Esophagus (tissue), 2 donors: ENCODE results near the gene ITLN1. TPM values are rescaled to one million over a fixed set of nuclear protein-coding genes. Genes with fewer than 3 reads are reported as not detected.

Source experiments
- H3K27ac ChIP-seq, 2 donors: one replicate each; pipeline ENCODE4 v1.5.1; 2013; ENCODE audit warnings: low read depth in 2 of 2, mild to moderate bottlenecking in 2 of 2, inconsistent platforms in 1 of 2, low read length in 1 of 2, moderate library complexity in 1 of 2
- H3K27me3 ChIP-seq, 2 donors: one replicate each; pipeline ENCODE4 v1.6.1; 2013; ENCODE audit warnings: low read length in 2 of 2, control low read depth in 1 of 2, mild to moderate bottlenecking in 1 of 2; ENCODE audit not compliant: insufficient read depth in 2 of 2, control insufficient read depth in 1 of 2
- H3K36me3 ChIP-seq, 2 donors: one replicate each; pipeline ENCODE4 v1.6.1; 2013; ENCODE audit warnings: low read length in 1 of 2; ENCODE audit not compliant: control insufficient read depth in 2 of 2, insufficient read depth in 2 of 2
- H3K4me1 ChIP-seq, 2 donors: one replicate each; pipeline ENCODE4 v1.6.1; 2013; ENCODE audit warnings: low read length in 1 of 2; ENCODE audit not compliant: control insufficient read depth in 2 of 2, insufficient read depth in 2 of 2
- H3K4me3 ChIP-seq, 2 donors: one replicate each; pipeline ENCODE4 v1.5.1; 2013; ENCODE audit warnings: low read length in 2 of 2, mild to moderate bottlenecking in 2 of 2, low read depth in 1 of 2, moderate library complexity in 1 of 2
- H3K9me3 ChIP-seq, 2 donors: one replicate each; pipeline ENCODE4 v1.6.1; 2013; ENCODE audit warnings: mild to moderate bottlenecking in 2 of 2, low read depth in 1 of 2, low read length in 1 of 2, moderate library complexity in 1 of 2; ENCODE audit not compliant: control insufficient read depth in 2 of 2, insufficient read depth in 1 of 2
- WGBS, 2 donors: extraction: QIAGEN DNeasy Blood & Tissue Kit; methylation state at CpG; one replicate each; pipeline ENCODE4 v1.1.7; 2013; 5-methylcytosine and 5-hydroxymethylcytosine counted together
- polyA plus RNA-seq, 2 donors: library from polyadenylated mRNA; stranded (reverse); fragments of 200-250 nt; gene quantifications; one replicate each; pipeline ENCODE4 v1.2.3, GENCODE V29; 2013
- donor health status: healthy with polysubstance abuse.
- donor health status: Bipolar disorder and iron deficiency.

Gene ITLN1
- polyA plus RNA-seq, 2 donors = 0.04 to 0.20 TPM

GRCh38 chr1:160850541-160850940, 34.4 kb downstream of the ITLN1 start:
- Histone ChIP-seq H3K9me3 (no peaks in the 10 kb centered on the region), H3K27me3 (no peaks in the 10 kb centered on the region), H3K4me1 (no peaks in the 10 kb centered on the region), H3K27ac (no peak overlapping the region), H3K4me3 (no peak overlapping the region), H3K36me3 (no peaks in the 10 kb centered on the region)
- WGBS, 2 donors = 71 to 79% methylated on average over 5 of the region's 5 CpGs

GRCh38 chr1:160846281-160846680, 38.7 kb downstream of the ITLN1 start:
- Histone ChIP-seq H3K4me1 (no peaks in the 10 kb centered on the region), H3K27ac (no peak overlapping the region), H3K27me3 (no peaks in the 10 kb centered on the region), H3K4me3 (no peak overlapping the region), H3K9me3 (no peaks in the 10 kb centered on the region), H3K36me3 (no peaks in the 10 kb centered on the region)
- 90 to 92% methylated on average over 12 of the region's 12 CpGs for WGBS, 2 donors

GRCh38 chr1:160844447-160845232, 40.3 kb downstream of the ITLN1 start:
- 84 to 86% methylated on average over 12 of the region's 12 CpGs for WGBS, 2 donors
- Histone ChIP-seq H3K4me1 (no peaks in the 10 kb centered on the region), H3K27ac (no peak overlapping the region), H3K4me3 (no peak overlapping the region), H3K36me3 (no peaks in the 10 kb centered on the region), H3K9me3 (no peaks in the 10 kb centered on the region), H3K27me3 (no peaks in the 10 kb centered on the region)

GRCh38 chr1:160841079-160841478, 43.9 kb downstream of the ITLN1 start:
- 90 to 91% methylated on average over 4 of the region's 4 CpGs for WGBS, 2 donors
- no peaks in the 10 kb centered on the region for H3K36me3 ChIP-seq
- H3K4me3 ChIP-seq = no peak overlapping the region
- H3K27ac ChIP-seq = no peak overlapping the region
- H3K4me1 ChIP-seq = no peaks in the 10 kb centered on the region
- no peaks in the 10 kb centered on the region for H3K9me3 ChIP-seq
- H3K27me3 ChIP-seq = no peaks in the 10 kb centered on the region

- no peaks in the 10 kb centered on the region for H3K36me3 ChIP-seq
- WGBS, 2 donors = 81 to 86% methylated on average over 2 of the region's 2 CpGs
Observed at GRCh38 chr1:160839746-160840145, 45.2 kb downstream of the ITLN1 start.

GRCh38 chr1:160838888-160839287, 46.1 kb downstream of the ITLN1 start:
- no peak overlapping the region for H3K27ac ChIP-seq
- WGBS, 2 donors = 80 to 88% methylated on average over 7 of the region's 7 CpGs

More at GRCh38 chr1:160839746-160840145, 45.2 kb downstream of the ITLN1 start:
- Histone ChIP-seq H3K9me3 (no peaks in the 10 kb centered on the region), H3K27me3 (no peaks in the 10 kb centered on the region), H3K27ac (no peak overlapping the region), H3K4me1 (no peaks in the 10 kb centered on the region), H3K4me3 (no peak overlapping the region)

GRCh38 chr1:160837558-160838205, 47.3 kb downstream of the ITLN1 start:
- Histone ChIP-seq H3K27me3 (no peaks in the 10 kb centered on the region), H3K27ac (peak overlapping the region; percentile 18 to 46), H3K4me3 (no peak overlapping the region), H3K36me3 (no peaks in the 10 kb centered on the region), H3K4me1 (no peaks in the 10 kb centered on the region), H3K9me3 (no peaks in the 10 kb centered on the region)
- WGBS, 2 donors = 67 to 72% methylated on average over 9 of the region's 9 CpGs

More at GRCh38 chr1:160838888-160839287, 46.1 kb downstream of the ITLN1 start:
- Histone ChIP-seq H3K27me3 (no peaks in the 10 kb centered on the region), H3K36me3 (no peaks in the 10 kb centered on the region), H3K9me3 (no peaks in the 10 kb centered on the region), H3K4me1 (no peaks in the 10 kb centered on the region), H3K4me3 (no peak overlapping the region)

GRCh38 chr1:160836981-160837557, 47.9 kb downstream of the ITLN1 start:
- H3K9me3 ChIP-seq = no peaks in the 10 kb centered on the region
- H3K27ac ChIP-seq = no peak overlapping the region
- H3K36me3 ChIP-seq = no peaks in the 10 kb centered on the region
- no peaks in the 10 kb centered on the region for H3K27me3 ChIP-seq
- 65 to 67% methylated on average over 4 of the region's 4 CpGs for WGBS, 2 donors
- H3K4me1 ChIP-seq = no peaks in the 10 kb centered on the region
- H3K4me3 ChIP-seq = no peak overlapping the region

- WGBS, 2 donors = 54 to 62% methylated on average over 3 of the region's 3 CpGs
- Histone ChIP-seq H3K27ac (no peak overlapping the region), H3K9me3 (no peaks in the 10 kb centered on the region), H3K36me3 (no peaks in the 10 kb centered on the region), H3K4me3 (no peak overlapping the region), H3K27me3 (no peaks in the 10 kb centered on the region), H3K4me1 (no peaks in the 10 kb centered on the region)
Observed at GRCh38 chr1:160836561-160836960, 48.4 kb downstream of the ITLN1 start.
